ENCODE results near the gene RMI1.
"Not testable (repeated sequence)": the region's sequence is repeated elsewhere in the genome, so short reads cannot be mapped to it uniquely, and the experiment has no call there.

- TF ChIP-seq, protein P1, sequence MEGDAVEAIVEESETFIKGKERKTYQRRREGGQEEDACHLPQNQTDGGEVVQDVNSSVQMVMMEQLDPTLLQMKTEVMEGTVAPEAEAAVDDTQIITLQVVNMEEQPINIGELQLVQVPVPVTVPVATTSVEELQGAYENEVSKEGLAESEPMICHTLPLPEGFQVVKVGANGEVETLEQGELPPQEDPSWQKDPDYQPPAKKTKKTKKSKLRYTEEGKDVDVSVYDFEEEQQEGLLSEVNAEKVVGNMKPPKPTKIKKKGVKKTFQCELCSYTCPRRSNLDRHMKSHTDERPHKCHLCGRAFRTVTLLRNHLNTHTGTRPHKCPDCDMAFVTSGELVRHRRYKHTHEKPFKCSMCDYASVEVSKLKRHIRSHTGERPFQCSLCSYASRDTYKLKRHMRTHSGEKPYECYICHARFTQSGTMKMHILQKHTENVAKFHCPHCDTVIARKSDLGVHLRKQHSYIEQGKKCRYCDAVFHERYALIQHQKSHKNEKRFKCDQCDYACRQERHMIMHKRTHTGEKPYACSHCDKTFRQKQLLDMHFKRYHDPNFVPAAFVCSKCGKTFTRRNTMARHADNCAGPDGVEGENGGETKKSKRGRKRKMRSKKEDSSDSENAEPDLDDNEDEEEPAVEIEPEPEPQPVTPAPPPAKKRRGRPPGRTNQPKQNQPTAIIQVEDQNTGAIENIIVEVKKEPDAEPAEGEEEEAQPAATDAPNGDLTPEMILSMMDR (IDR thresholded peaks at IDR 0.05; ENCODE audit: poor library complexity) = not testable (repeated sequence)
- not testable (repeated sequence) for TF ChIP-seq EZH2 (IDR thresholded peaks at IDR 0.05; ENCODE audit: borderline replicate concordance); EZH2phosphoT487 (IDR thresholded peaks at IDR 0.05; ENCODE audit: low read depth, severe bottlenecking, unreplicated experiment)
Measured at GRCh38 chr9:83948096-83948495, 32.5 kb upstream of the RMI1 start.
